OCI-LY7 (cell line): ENCODE results near the gene DUS3L. TPM values are rescaled to one million over a fixed set of nuclear protein-coding genes. Genes with fewer than 3 reads are reported as not detected.

ENCODE experiments used
- BruUV-seq: library from RNA; stranded (reverse); fragments of 400-500 nt; replicated peaks from 2 replicates; lab custom pipeline; 2021; lab: Mats Ljungman, UMichigan
- CTCF ChIA-PET: fragments of 300-600 bp; sonication (Branson Sonifier 250); formaldehyde crosslinking; loops from one replicate; lab custom pipeline; 2022; ENCODE audit warnings: antibody characterized with exemption; ENCODE audit not compliant: unreplicated experiment; lab: Charles Lee
- POLR2A ChIA-PET: fragments of 300-600 bp; sonication (Branson Sonifier 250); formaldehyde crosslinking; loops from one replicate; lab custom pipeline; 2022; ENCODE audit warnings: antibody characterized with exemption; lab: Charles Lee
- DNase-seq: peaks from one replicate; pipeline ENCODE4 v3.0.0-alpha.2; 2015; ENCODE audit warnings: low spot score
- H2AFZ ChIP-seq: fragments of 200-600 bp; sonication (generic), shearing (Covaris generic); 2 replicates; pipeline ENCODE4 v1.6.1; 2014; ENCODE audit warnings: mild to moderate bottlenecking, antibody characterized with exemption, low read length, moderate library complexity
- H3K27ac ChIP-seq: fragments of 200-600 bp; sonication (generic); 2 replicates; pipeline ENCODE4 v1.5.1; 2014; ENCODE audit warnings: mixed run types, low read depth, mild to moderate bottlenecking, moderate library complexity, low read length, inconsistent platforms; ENCODE audit not compliant: poor library complexity, severe bottlenecking
- H3K36me3 ChIP-seq: fragments of 200-600 bp; sonication (generic); 2 replicates; pipeline ENCODE4 v1.6.1; 2014; ENCODE audit warnings: mild to moderate bottlenecking, antibody characterized with exemption, low read length, moderate library complexity, mixed read lengths; ENCODE audit not compliant: insufficient read depth
- H3K4me1 ChIP-seq: fragments of 200-600 bp; sonication (generic); 2 replicates; pipeline ENCODE4 v1.5.1; 2014; ENCODE audit warnings: mild to moderate bottlenecking, low read length; ENCODE audit not compliant: insufficient read depth, poor library complexity, severe bottlenecking
- H3K4me2 ChIP-seq: fragments of 200-600 bp; sonication (generic); 2 replicates; pipeline ENCODE4 v1.6.1; 2014; ENCODE audit warnings: mild to moderate bottlenecking, low read length
- H3K4me3 ChIP-seq: fragments of 200-600 bp; sonication (generic); 2 replicates; pipeline ENCODE4 v1.5.1; 2014; ENCODE audit warnings: mild to moderate bottlenecking, low read depth, low read length; ENCODE audit not compliant: poor library complexity, severe bottlenecking
- H3K79me2 ChIP-seq: fragments of 200-600 bp; sonication (generic); 2 replicates; pipeline ENCODE4 v1.6.1; 2016; ENCODE audit warnings: low read depth, mild to moderate bottlenecking, low read length, moderate library complexity, mixed read lengths; ENCODE audit not compliant: insufficient read depth
- H3K9me2 ChIP-seq: fragments of 200-600 bp; sonication (generic); 2 replicates; pipeline ENCODE4 v1.6.1; 2016; ENCODE audit warnings: mild to moderate bottlenecking, low read length, mixed read lengths; ENCODE audit not compliant: insufficient read depth
- H3K9me3 ChIP-seq: fragments of 200-600 bp; sonication (generic); 2 replicates; pipeline ENCODE4 v1.6.1; 2014; ENCODE audit warnings: mild to moderate bottlenecking, mixed run types, low read length, mixed read lengths
- H4K20me1 ChIP-seq: fragments of 200-600 bp; sonication (generic); 2 replicates; pipeline ENCODE4 v1.6.1; 2014; ENCODE audit warnings: mild to moderate bottlenecking, antibody characterized with exemption, low read length, moderate library complexity, mixed read lengths; ENCODE audit not compliant: insufficient read depth
- EZH2phosphoT487 ChIP-seq: fragments of 200-600 bp; sonication (generic); IDR thresholded peaks from 2 replicates; pipeline ENCODE4 v1.6.1; 2018; ENCODE audit warnings: low read depth, borderline replicate concordance, mild to moderate bottlenecking, mixed run types, antibody characterized with exemption, low read length, moderate library complexity, mixed read lengths
- intact Hi-C: fragments of 100-400 bp; cut with micrococcal nuclease; formaldehyde crosslinking; loops from one replicate; pipeline ENCODE4 v1.10.0; 2022; ENCODE audit not compliant: unreplicated experiment
- total RNA-seq, 2 experiments: library from RNA; depleted of rRNA in 1 of 2; stranded (reverse); fragments of >200 nt in 1 of 2; shearing (Covaris generic) in 1 of 2; gene quantifications; 2 replicates each; pipeline ENCODE4 v1.2.3, GENCODE V29; 2014 to 2022
- TF ChIP-seq, protein P1 (sequence below): fragments of 200-600 bp; sonication (generic); conservative IDR thresholded peaks from 2 replicates; pipeline ENCODE4 v1.5.1; 2014; ENCODE audit warnings: mild to moderate bottlenecking, antibody characterized with exemption, low read length, moderate library complexity, mixed read lengths

DUS3L gene
- total RNA-seq, 2 experiments from 2014 or later = 55.8 to 76.9 TPM

DNA sequence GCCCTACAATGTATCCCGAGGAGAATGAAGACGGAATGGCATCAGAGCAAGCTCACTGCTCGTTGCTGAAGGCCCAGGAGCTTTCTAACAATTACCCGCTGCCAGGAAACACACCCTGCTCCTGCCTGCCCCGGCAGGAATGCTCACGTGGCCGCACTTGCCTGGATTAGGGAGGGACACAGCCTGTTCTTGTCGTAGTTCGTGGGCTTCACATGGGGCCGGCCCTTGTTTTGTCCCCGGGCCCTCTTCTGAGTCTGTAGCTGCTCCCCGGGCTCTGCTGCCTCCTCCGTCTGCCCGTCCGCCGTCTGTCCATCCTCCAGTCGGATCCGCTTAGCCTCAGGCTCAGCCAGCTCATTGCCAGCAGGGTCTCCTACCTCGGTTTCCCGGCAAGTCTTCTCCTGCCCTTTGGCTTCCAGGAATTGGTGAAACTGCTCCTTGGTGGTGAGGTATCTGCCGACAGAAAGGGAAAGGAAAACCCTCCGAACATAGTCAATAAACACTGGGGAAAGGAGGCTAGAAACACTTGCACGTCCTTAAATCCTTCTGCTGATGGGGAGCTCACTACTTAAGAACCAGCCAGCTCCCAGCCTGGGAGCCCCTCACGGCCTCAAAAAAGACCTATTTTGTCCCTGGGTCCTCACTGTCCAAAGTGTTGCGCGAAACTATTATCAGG, 941 bp downstream of the DUS3L start:
- BruUV-seq = no TSS peak
- TF ChIP-seq, protein P1, sequence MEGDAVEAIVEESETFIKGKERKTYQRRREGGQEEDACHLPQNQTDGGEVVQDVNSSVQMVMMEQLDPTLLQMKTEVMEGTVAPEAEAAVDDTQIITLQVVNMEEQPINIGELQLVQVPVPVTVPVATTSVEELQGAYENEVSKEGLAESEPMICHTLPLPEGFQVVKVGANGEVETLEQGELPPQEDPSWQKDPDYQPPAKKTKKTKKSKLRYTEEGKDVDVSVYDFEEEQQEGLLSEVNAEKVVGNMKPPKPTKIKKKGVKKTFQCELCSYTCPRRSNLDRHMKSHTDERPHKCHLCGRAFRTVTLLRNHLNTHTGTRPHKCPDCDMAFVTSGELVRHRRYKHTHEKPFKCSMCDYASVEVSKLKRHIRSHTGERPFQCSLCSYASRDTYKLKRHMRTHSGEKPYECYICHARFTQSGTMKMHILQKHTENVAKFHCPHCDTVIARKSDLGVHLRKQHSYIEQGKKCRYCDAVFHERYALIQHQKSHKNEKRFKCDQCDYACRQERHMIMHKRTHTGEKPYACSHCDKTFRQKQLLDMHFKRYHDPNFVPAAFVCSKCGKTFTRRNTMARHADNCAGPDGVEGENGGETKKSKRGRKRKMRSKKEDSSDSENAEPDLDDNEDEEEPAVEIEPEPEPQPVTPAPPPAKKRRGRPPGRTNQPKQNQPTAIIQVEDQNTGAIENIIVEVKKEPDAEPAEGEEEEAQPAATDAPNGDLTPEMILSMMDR = no peak
- no peak for TF ChIP-seq EZH2phosphoT487
- no peaks in the 10 kb centered on the region for H3K9me3 ChIP-seq
- CTCF ChIA-PET = no interaction called here
- H4K20me1 ChIP-seq = no peaks in the 10 kb centered on the region
- H3K4me2 ChIP-seq = peak overlapping the region; percentile 77
- peaks cover 7% of the 10 kb centered on the region; the same call in 1 of the 2 replicates for H3K79me2 ChIP-seq
- intact Hi-C loops = loop anchor here (2.0 to 10.0 kb wide), 3 partner anchors 69 to 165 kb away; partner anchors contain the start of genes CATSPERD, LONP1, RPL36 and SAFB
- H3K9me2 ChIP-seq = no peaks in the 10 kb centered on the region
- POLR2A ChIA-PET = interaction anchor here (0.6 kb wide), 1 partner anchor 1562 kb away, joined by 5 read pairs; no protein-coding TSS in a partner anchor
- peaks cover 9% of the 10 kb centered on the region for H3K4me1 ChIP-seq
- no peak overlapping the region for H2AFZ ChIP-seq
- H3K36me3 ChIP-seq = peaks cover 53% of the 10 kb centered on the region
- DNase-seq = no peak
- H3K27ac ChIP-seq = peak overlapping the region; percentile 81
- H3K4me3 ChIP-seq = peak overlapping the region; percentile 78

DNA sequence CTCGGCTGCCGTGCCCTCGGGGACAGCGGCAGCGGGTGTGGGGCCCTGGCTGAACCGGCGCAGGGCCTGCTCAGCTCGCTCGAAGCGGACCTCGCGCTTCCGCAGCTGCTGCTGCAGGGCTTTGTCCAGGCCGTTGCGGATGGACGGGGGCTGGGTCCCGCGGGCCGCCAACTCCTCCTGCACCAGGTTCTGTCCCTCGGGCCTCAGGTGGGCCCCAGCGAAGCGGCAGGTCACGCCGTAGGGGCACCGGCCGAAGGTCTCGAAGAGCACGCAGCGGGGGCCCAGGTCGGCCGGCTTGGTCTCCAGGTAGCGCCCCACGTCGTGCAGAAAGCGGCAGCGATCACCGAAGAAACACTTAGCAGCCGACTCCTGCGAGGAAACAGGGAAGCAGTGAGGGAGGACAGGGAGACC, 1.6 kb downstream of the DUS3L start:
- no peak overlapping the region for H3K27ac ChIP-seq
- H4K20me1 ChIP-seq = no peaks in the 10 kb centered on the region
- no peak overlapping the region for H2AFZ ChIP-seq
- no peaks in the 10 kb centered on the region for H3K9me3 ChIP-seq
- ChIA-PET POLR2A (no interaction called here), CTCF (no interaction called here)
- TF ChIP-seq, protein P1 = no peak
- no peak for TF ChIP-seq EZH2phosphoT487
- H3K4me3 ChIP-seq = no peak overlapping the region
- H3K4me1 ChIP-seq = peaks cover 9% of the 10 kb centered on the region
- intact Hi-C loops = no loop called here
- BruUV-seq = no TSS peak
- H3K4me2 ChIP-seq = no peak overlapping the region
- no peaks in the 10 kb centered on the region for H3K9me2 ChIP-seq
- peaks cover 7% of the 10 kb centered on the region; the same call in 1 of the 2 replicates for H3K79me2 ChIP-seq
- DNase-seq = no peak
- H3K36me3 ChIP-seq = peaks cover 60% of the 10 kb centered on the region

GRCh38 chr19:5788422-5788821, 2.5 kb downstream of the DUS3L start:
- BruUV-seq = no TSS peak
- intact Hi-C loops = no loop called here
- no peak for TF ChIP-seq EZH2phosphoT487
- TF ChIP-seq, protein P1 = no peak
- peaks cover 69% of the 10 kb centered on the region for H3K36me3 ChIP-seq
- no peak overlapping the region for H3K27ac ChIP-seq
- H2AFZ ChIP-seq = no peak overlapping the region
- no peak overlapping the region for H3K4me3 ChIP-seq
- H3K9me2 ChIP-seq = no peaks in the 10 kb centered on the region
- no peaks in the 10 kb centered on the region for H3K9me3 ChIP-seq
- no peak for DNase-seq
- no peaks in the 10 kb centered on the region for H4K20me1 ChIP-seq
- ChIA-PET CTCF (no interaction called here), POLR2A (interaction anchor here (0.6 kb wide), 1 partner anchor 115 kb away, joined by 3 read pairs; the partner anchor contains the start of gene NDUFA11)
- H3K79me2 ChIP-seq = peaks cover 7% of the 10 kb centered on the region; the same call in 1 of the 2 replicates
- H3K4me1 ChIP-seq = peaks cover 9% of the 10 kb centered on the region
- no peak overlapping the region for H3K4me2 ChIP-seq
